NOMO-1 treated with dmso at 0.1 percent for 144 hours (cell line): ENCODE results near the gene IRAG1.

Source experiments
- DNase-seq: peaks from one replicate; lab custom pipeline; 2025; ENCODE audit not compliant: unreplicated experiment; lab: John Stamatoyannopoulos, UW

The IRAG1 gene

DNA sequence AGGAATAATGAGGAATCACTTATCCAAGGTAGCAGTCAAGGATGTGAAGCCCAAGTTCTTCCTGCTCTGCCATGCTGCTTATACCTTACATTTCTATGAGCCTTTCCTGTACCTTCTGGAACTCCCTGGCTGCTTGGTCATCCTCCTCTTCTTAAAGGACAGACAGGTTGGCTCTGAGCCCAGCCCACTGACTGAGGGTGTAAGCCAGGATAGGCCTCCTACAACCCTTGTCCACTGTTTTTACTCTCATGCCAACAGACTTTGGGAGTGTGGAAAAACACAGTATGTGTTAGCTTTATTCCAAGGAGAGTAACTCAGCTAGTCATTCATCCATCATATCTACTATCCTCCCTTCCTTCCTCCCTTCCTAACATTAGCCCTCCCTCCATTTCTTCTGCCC, 47.5 kb downstream of the IRAG1 start:
- DNase-seq, result no peak

GRCh38 chr11:10645212-10645795, 48.3 kb downstream of the IRAG1 start:
- DNase-seq, result no peak
